NCI-H82 treated with DMSO at 0.1 percent for 48 hours (cell line): ENCODE measurements around the gene TIMM17A.
"Not testable (repeated sequence)": the region's sequence is repeated elsewhere in the genome, so short reads cannot be mapped to it uniquely, and the experiment has no call there.

Source experiments
- DNase-seq: peaks from one replicate; lab custom pipeline; 2025; ENCODE audit not compliant: unreplicated experiment; lab: John Stamatoyannopoulos, UW

The TIMM17A gene

GRCh38 chr1:201939574-201939973 is 15.7 kb upstream of the TIMM17A start:
- peak; percentile 70 for DNase-seq

- DNase-seq: peak; percentile 18
Measured at GRCh38 chr1:201940316-201940715, 15.0 kb upstream of the TIMM17A start.

- DNase-seq: peak; percentile 95
Measured at GRCh38 chr1:201941420-201942128, 13.7 kb upstream of the TIMM17A start.

- DNase-seq: no peak
Measured at GRCh38 chr1:201942129-201942495, 13.2 kb upstream of the TIMM17A start.

GRCh38 chr1:201944002-201944401 is 11.3 kb upstream of the TIMM17A start:
- no peak for DNase-seq

GRCh38 chr1:201944639-201945038 is 10.7 kb upstream of the TIMM17A start:
- no peak for DNase-seq

GRCh38 chr1:201945157-201945556 is 10.1 kb upstream of the TIMM17A start:
- no peak for DNase-seq

GRCh38 chr1:201945863-201946223 is 9.5 kb upstream of the TIMM17A start:
- no peak for DNase-seq

GRCh38 chr1:201946224-201946908 is 8.9 kb upstream of the TIMM17A start, which contains the start of gene LMOD1:
TSS of gene LMOD1 (minus strand) at chr1:201946548. CDS start at chr1:201946340, 208 bp downstream.
- peak; percentile 89 for DNase-seq

GRCh38 chr1:201947697-201948008 is 7.7 kb upstream of the TIMM17A start:
- DNase-seq: peak; percentile 47

- DNase-seq: no peak
Measured at GRCh38 chr1:201949491-201949890, 5.8 kb upstream of the TIMM17A start.

GRCh38 chr1:201954263-201955008 is 867 bp upstream of the TIMM17A start:
- DNase-seq: no peak

GRCh38 chr1:201955729-201956143 is 433 bp downstream of the TIMM17A start:
- DNase-seq: no peak

- no peak for DNase-seq
Measured at GRCh38 chr1:201958348-201958747, 3.0 kb downstream of the TIMM17A start.

- not testable (repeated sequence) for DNase-seq
Measured at GRCh38 chr1:201962382-201962781, 7.1 kb downstream of the TIMM17A start.

GRCh38 chr1:201964261-201964660 is 9.0 kb downstream of the TIMM17A start:
- DNase-seq: no peak

- no peak for DNase-seq
Measured at GRCh38 chr1:201966171-201966570, 10.9 kb downstream of the TIMM17A start.

- DNase-seq: no peak
Measured at GRCh38 chr1:201968202-201968925, 13.1 kb downstream of the TIMM17A start.

GRCh38 chr1:201970334-201971159 is 15.2 kb downstream of the TIMM17A start:
- DNase-seq: no peak

GRCh38 chr1:201982082-201982622 is 26.8 kb downstream of the TIMM17A start:
- peak; percentile 55 for DNase-seq
